Tibial nerve (tissue), 4 donors: ENCODE data around the gene NUP93.

Experiments used
- CTCF ChIP-seq, 5 experiments: fragments of 200-600 bp in 3 of 5; fragments of 450-650 bp in 2 of 5; sonication (generic) in 3 of 5; IDR thresholded peaks; one replicate each; pipeline ENCODE4 v1.5.1; 2016 to 2019; ENCODE audit warnings: antibody characterized with exemption in 5 of 5, mild to moderate bottlenecking in 3 of 5, moderate library complexity in 2 of 5
- EP300 ChIP-seq, 2 donors: sonication (generic); formaldehyde crosslinking; IDR thresholded peaks; one replicate each; pipeline ENCODE4 v1.6.1; 2017; ENCODE audit warnings: antibody characterized with exemption in 2 of 2, mild to moderate bottlenecking in 1 of 2
- POLR2A ChIP-seq, 2 donors: fragments of 450-650 bp; IDR thresholded peaks; one replicate each; pipeline ENCODE4 v1.6.1; 2017; ENCODE audit warnings: antibody characterized with exemption in 2 of 2, mild to moderate bottlenecking in 2 of 2, moderate library complexity in 2 of 2

DNA sequence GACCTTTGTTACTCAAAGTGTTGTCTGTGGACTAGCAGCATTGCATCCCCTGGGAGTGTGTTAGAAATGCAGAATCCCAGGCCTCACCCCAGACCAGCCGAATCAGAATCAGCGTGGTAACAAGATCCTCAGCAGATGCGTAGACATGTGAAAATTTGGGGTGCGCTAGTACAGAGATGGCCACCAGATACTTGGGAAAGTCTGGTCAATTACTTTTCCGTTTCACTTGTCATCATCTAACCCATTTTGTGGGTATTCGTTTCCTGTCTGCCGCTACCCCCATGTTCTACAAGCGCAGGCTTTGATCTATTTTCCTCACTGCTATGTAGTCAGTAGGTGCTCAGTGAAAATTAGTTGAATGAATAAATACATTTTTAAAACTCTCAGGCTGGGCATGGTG is 168.9 kb downstream of the NUP93 start:
- TF ChIP-seq EP300 (IDR thresholded peaks at IDR 0.05), result no peak
- no peak for TF ChIP-seq CTCF (IDR thresholded peaks at IDR 0.05)
- no peak for TF ChIP-seq POLR2A (IDR thresholded peaks at IDR 0.05)
